GM08714 (cell line): ENCODE results near the gene WBP11.

Experiments used
- H3K4me3 ChIP-seq: fragments of 200-500 bp; sonication (Bioruptor generic); 2 replicates; pipeline ENCODE4 v1.5.1; 2014; ENCODE audit warnings: mild to moderate bottlenecking, low read length, inconsistent platforms
- ZNF274 ChIP-seq: IDR thresholded peaks from 2 replicates; pipeline ENCODE4 v1.6.1; 2012; ENCODE audit warnings: mild to moderate bottlenecking, low read depth, low read length

Gene WBP11

GRCh38 chr12:14803011-14803829, at the start of gene WBP11, which contains the start of gene C12orf60:
TSS of gene WBP11 (minus strand) at chr12:14803478. CDS start at chr12:14801383, 2,095 bp downstream.
TSS of gene C12orf60 (plus strand) at chr12:14803670. CDS start at chr12:14822936, 19,266 bp downstream.
- no peak for TF ChIP-seq ZNF274
- peak within 1 kb of the TSS; percentile 70 for H3K4me3 ChIP-seq

GRCh38 chr12:14852880-14853279, 49.6 kb upstream of the WBP11 start:
- no peak overlapping the region for H3K4me3 ChIP-seq
- no peak for TF ChIP-seq ZNF274

DNA sequence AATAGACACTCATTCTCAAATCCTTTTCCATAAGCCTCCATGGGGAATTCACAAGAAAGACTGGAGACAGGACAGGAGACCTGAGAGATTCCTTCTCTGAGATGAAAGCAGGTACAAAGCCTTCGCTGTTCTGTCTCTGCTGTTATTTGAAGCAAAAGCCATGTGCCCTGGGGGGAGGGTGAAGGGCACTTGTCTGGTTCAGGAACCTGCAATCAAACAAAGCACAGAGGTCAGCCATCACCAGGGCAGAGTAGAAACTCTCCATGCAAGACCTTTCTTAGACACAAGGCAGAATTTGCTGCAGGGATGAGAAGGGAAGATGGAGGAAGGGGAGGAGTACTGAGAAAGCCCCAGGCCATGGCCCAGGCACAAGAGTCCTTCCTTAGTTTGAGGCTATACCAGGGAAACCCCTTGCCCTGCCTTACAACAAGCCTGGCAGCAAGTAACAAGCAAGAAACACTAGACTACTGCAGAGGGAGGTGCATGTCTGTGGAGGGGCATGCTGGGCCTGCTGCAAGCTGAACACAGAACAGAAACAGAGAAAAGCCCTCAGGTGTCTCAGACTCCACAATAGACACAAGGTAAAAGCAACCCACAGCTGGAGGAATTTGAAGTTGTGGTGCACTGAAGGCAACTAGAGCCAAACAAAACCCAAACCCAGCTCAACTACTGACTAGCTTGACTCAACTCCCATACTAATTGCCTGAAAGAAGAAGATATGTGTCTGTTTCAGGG, 47.8 kb upstream of the WBP11 start:
- no peak overlapping the region for H3K4me3 ChIP-seq
- TF ChIP-seq ZNF274: no peak

GRCh38 chr12:14849661-14850060, 46.4 kb upstream of the WBP11 start:
- no peak for TF ChIP-seq ZNF274
- H3K4me3 ChIP-seq: no peak overlapping the region

- H3K4me3 ChIP-seq: no peak overlapping the region
- TF ChIP-seq ZNF274: no peak
These were observed 43.8 kb upstream of the WBP11 start for GRCh38 chr12:14846876-14847580.

DNA sequence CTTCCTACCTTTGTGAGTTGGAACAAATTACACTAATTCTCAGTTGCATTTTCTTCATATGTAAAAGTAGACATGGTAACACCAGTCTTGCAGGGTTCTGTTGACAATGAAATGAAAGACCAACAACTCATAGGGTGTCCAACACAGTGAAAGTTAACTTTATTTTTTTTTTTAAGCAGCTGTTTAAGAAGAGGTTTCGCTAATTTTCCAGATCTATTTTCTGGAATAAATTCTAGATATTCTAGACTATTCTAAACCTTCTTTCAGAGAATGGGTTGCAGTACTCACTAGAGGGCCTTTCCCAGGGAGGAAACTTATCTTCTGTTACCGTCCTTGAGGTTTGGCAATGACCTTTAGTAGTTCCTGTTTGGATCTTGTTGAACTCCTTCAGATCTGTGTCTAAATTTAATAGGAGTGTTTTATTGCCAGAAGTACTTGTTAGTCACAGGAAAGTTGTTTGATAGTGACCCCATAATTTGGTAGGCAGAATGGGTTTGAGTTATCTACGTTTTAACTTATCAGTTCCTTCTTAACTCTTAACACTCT, 42.8 kb upstream of the WBP11 start:
- TF ChIP-seq ZNF274: no peak
- no peak overlapping the region for H3K4me3 ChIP-seq

DNA sequence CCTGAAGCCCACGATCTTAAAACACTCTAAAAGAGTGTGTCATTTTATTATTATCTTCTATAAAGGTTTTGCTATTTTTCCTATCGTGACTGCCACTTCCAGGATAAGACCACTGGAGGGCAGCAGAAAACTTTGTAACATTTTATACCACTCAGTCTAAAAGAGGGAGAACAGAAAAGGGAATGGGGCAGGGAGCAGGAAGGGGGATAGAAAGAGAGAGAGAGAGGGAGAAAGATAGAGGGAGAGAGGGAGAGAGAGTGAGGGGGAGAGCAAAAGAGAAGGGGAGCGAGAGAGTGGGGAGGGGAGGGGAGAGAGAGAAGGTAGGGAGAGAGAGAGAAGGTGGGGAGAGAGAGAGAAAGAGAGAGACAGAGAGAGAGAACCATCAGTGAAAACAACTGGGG, 42.1 kb upstream of the WBP11 start:
- no peak overlapping the region for H3K4me3 ChIP-seq
- no peak for TF ChIP-seq ZNF274

- no peak overlapping the region for H3K4me3 ChIP-seq
These were observed 41.1 kb upstream of the WBP11 start for GRCh38 chr12:14844401-14844800.

GRCh38 chr12:14843425-14843887, 40.2 kb upstream of the WBP11 start, which contains the start of gene ART4:
TSS of gene ART4 (minus strand) at chr12:14843526. CDS start at chr12:14843113, 413 bp downstream.
- no peak within 1 kb of the TSS for H3K4me3 ChIP-seq
- TF ChIP-seq ZNF274: no peak

More at GRCh38 chr12:14844401-14844800, 41.1 kb upstream of the WBP11 start:
- TF ChIP-seq ZNF274: no peak

- TF ChIP-seq ZNF274: no peak
- no peak overlapping the region for H3K4me3 ChIP-seq
These were observed 39.0 kb upstream of the WBP11 start for GRCh38 chr12:14842315-14842714.

DNA sequence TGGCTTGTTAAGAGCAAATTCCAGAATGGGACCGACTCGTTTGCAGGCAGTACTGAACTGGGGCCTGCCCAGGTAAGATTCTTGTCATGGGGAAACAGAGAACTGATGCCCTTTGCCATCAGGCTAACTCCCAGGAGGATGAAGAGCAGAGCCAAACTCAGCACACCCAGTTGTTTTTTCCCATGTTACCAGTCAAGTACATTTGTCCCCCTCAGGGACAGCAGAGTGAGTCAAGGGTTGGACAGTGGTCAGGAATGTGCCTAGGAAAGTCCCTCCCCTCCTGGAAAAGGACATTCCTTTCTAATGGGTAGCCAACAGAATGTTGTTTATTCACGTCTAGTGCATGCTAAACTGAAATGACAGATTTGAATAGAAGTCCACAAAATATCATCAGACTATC, 38.5 kb upstream of the WBP11 start:
- no peak overlapping the region for H3K4me3 ChIP-seq
- no peak for TF ChIP-seq ZNF274

- no peak for TF ChIP-seq ZNF274
- no peak overlapping the region for H3K4me3 ChIP-seq
These were observed 37.3 kb upstream of the WBP11 start for GRCh38 chr12:14840616-14841015.

- no peak overlapping the region for H3K4me3 ChIP-seq
- TF ChIP-seq ZNF274: no peak
These were observed 36.0 kb upstream of the WBP11 start for GRCh38 chr12:14839262-14839661.

DNA sequence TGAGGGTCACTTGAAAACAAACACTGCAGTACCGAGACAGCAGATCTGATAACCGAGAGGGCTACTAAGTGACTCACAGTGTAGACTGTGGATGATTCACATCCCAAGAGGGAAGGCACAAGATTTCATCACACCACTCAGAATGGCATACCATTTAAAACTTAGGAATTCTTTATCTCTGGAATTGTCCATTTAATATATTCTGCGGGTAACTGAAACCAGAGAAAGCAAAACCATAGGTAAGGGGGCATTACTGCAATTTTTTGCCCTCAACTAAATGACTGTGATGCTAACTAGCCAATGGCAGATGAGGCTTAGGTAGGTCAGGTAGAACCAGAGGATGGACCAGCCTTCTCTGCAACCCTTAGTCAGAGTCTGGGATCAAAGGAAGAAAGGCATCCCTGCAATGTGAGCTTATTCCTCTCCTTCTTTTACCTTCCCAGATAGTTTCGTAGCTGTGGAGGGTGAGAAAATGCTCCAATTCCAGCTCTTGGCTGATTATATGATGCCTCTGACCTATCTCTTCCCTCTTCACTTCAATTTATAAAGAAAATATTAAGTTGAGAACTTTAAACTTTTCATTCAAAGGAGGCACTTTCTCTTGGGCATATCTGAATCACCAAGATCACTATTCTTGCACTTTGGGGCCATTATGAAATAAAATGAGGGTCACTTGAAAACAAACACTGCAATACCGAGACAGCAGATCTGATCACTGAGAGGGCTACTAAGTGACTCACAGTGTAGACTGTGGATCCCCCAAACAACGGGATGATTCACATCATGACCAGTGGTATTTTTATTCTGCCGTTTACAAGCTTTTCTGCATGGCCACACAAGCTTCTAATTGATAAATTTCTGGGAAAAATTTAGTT, 33.3 kb upstream of the WBP11 start:
- no peak for TF ChIP-seq ZNF274
- no peak overlapping the region for H3K4me3 ChIP-seq
